ENCODE measurements around the gene RNF5.

The RNF5 gene

GRCh38 chr6:32163559-32164258 lies 14.5 kb upstream of the RNF5 start:
- Histone ChIP-seq H2BK120ac (ENCODE audit: insufficient read depth, low read length, poor library complexity) (no peak overlapping the region), H2BK5ac (ENCODE audit: low read depth, low read length, poor library complexity) (no peak overlapping the region), H2AFZ (ENCODE audit: insufficient read depth, low read length, poor library complexity) (no peak overlapping the region), H4K12ac (ENCODE audit: low read depth, low read length) (no peak overlapping the region), H3K14ac (ENCODE audit: low read length) (no peak overlapping the region), H4K8ac (ENCODE audit: low read depth, low read length) (no peak overlapping the region), H3K4ac (ENCODE audit: low read depth, low read length) (no peak overlapping the region), H3K18ac (ENCODE audit: low read length) (no peak overlapping the region), H3K4me2 (ENCODE audit: low read length) (no peak overlapping the region), H4K91ac (ENCODE audit: low read depth, low read length) (no peak overlapping the region), H3K4me1 (ENCODE audit: control insufficient read depth in 1 of 2, insufficient read depth in 2 of 2, low read length in 2 of 2) (peaks cover 5 to 7% of the 10 kb centered on the region in 2 experiments), H3K9me3 (ENCODE audit: insufficient read depth, low read depth, low read length) (no peaks in the 10 kb centered on the region), H3K4me3 (ENCODE audit: low read depth, low read length) (no peak overlapping the region), H3K36me3 (ENCODE audit: control insufficient read depth in 1 of 2, insufficient read depth in 2 of 2, low read length in 2 of 2) (peaks cover 43 to 49% of the 10 kb centered on the region in 2 experiments), H2BK12ac (ENCODE audit: low read length) (no peak overlapping the region), H3K79me2 (ENCODE audit: control insufficient read depth, insufficient read depth, low read length, poor library complexity) (no peaks in the 10 kb centered on the region), H3K79me1 (ENCODE audit: low read length) (no peaks in the 10 kb centered on the region), H3K9ac (ENCODE audit: low read length) (no peak overlapping the region), H3K27ac (ENCODE audit: low read depth, low read length) (no peak overlapping the region), H2AK5ac (ENCODE audit: low read length) (no peak overlapping the region), H3K27me3 (ENCODE audit: insufficient read depth, low read length) (no peaks in the 10 kb centered on the region), H3K23ac (ENCODE audit: low read length) (no peak overlapping the region)
- no peak for DNase-seq
- WGBS (ENCODE audit: extremely low coverage, insufficient coverage, insufficient read length), result no CpG with 5 or more reads among the region's 7 CpGs

GRCh38 chr6:32164295-32164694 lies 13.9 kb upstream of the RNF5 start, which contains the start of gene EGFL8:
Gene EGFL8, plus strand, starts transcription at chr6:32164595. Its CDS starts 1,571 bp downstream, at chr6:32166166.
- H2BK5ac ChIP-seq (ENCODE audit: low read depth, low read length, poor library complexity), result no peak within 1 kb of the TSS
- H3K4ac ChIP-seq (ENCODE audit: low read depth, low read length), result no peak within 1 kb of the TSS
- no peak within 1 kb of the TSS for H3K18ac ChIP-seq (ENCODE audit: low read length)
- no peaks in the 10 kb centered on the region for H3K79me2 ChIP-seq (ENCODE audit: control insufficient read depth, insufficient read depth, low read length, poor library complexity)
- H3K36me3 ChIP-seq (ENCODE audit: control insufficient read depth in 1 of 2, insufficient read depth in 2 of 2, low read length in 2 of 2), result peaks cover 49 to 54% of the 10 kb centered on the region in 2 experiments
- no peaks in the 10 kb centered on the region for H3K79me1 ChIP-seq (ENCODE audit: low read length)
- H3K27me3 ChIP-seq (ENCODE audit: insufficient read depth, low read length), result no peaks in the 10 kb centered on the region
- no peak within 1 kb of the TSS for H3K4me3 ChIP-seq (ENCODE audit: low read depth, low read length)
- H3K4me1 ChIP-seq (ENCODE audit: control insufficient read depth in 1 of 2, insufficient read depth in 2 of 2, low read length in 2 of 2), result peaks cover 5 to 7% of the 10 kb centered on the region in 2 experiments
- no peak within 1 kb of the TSS for H3K4me2 ChIP-seq (ENCODE audit: low read length)
- H3K27ac ChIP-seq (ENCODE audit: low read depth, low read length), result no peak within 1 kb of the TSS
- no peak within 1 kb of the TSS for H3K23ac ChIP-seq (ENCODE audit: low read length)
- no peak within 1 kb of the TSS for H2BK12ac ChIP-seq (ENCODE audit: low read length)
- H4K8ac ChIP-seq (ENCODE audit: low read depth, low read length), result no peak within 1 kb of the TSS
- no peak within 1 kb of the TSS for H2AFZ ChIP-seq (ENCODE audit: insufficient read depth, low read length, poor library complexity)
- H4K12ac ChIP-seq (ENCODE audit: low read depth, low read length), result no peak within 1 kb of the TSS
- DNase-seq, result no peak
- no peak within 1 kb of the TSS for H3K9ac ChIP-seq (ENCODE audit: low read length)
- no peaks in the 10 kb centered on the region for H3K9me3 ChIP-seq (ENCODE audit: insufficient read depth, low read depth, low read length)
- no peak within 1 kb of the TSS for H2BK120ac ChIP-seq (ENCODE audit: insufficient read depth, low read length, poor library complexity)
- H2AK5ac ChIP-seq (ENCODE audit: low read length), result no peak within 1 kb of the TSS
- H4K91ac ChIP-seq (ENCODE audit: low read depth, low read length), result no peak within 1 kb of the TSS
- H3K14ac ChIP-seq (ENCODE audit: low read length), result no peak within 1 kb of the TSS

GRCh38 chr6:32166411-32167061 lies 11.7 kb upstream of the RNF5 start:
- Histone ChIP-seq H2AFZ (ENCODE audit: insufficient read depth, low read length, poor library complexity) (no peak overlapping the region), H2BK120ac (ENCODE audit: insufficient read depth, low read length, poor library complexity) (no peak overlapping the region), H3K27ac (ENCODE audit: low read depth, low read length) (no peak overlapping the region), H4K8ac (ENCODE audit: low read depth, low read length) (no peak overlapping the region), H3K9me3 (ENCODE audit: insufficient read depth, low read depth, low read length) (no peaks in the 10 kb centered on the region), H3K4ac (ENCODE audit: low read depth, low read length) (no peak overlapping the region), H2AK5ac (ENCODE audit: low read length) (no peak overlapping the region), H4K91ac (ENCODE audit: low read depth, low read length) (no peak overlapping the region), H2BK5ac (ENCODE audit: low read depth, low read length, poor library complexity) (no peak overlapping the region), H3K23ac (ENCODE audit: low read length) (no peak overlapping the region), H3K9ac (ENCODE audit: low read length) (no peak overlapping the region), H3K18ac (ENCODE audit: low read length) (no peak overlapping the region), H3K27me3 (ENCODE audit: insufficient read depth, low read length) (no peaks in the 10 kb centered on the region), H4K12ac (ENCODE audit: low read depth, low read length) (no peak overlapping the region), H3K79me1 (ENCODE audit: low read length) (no peaks in the 10 kb centered on the region), H2BK12ac (ENCODE audit: low read length) (no peak overlapping the region), H3K36me3 (ENCODE audit: control insufficient read depth in 1 of 2, insufficient read depth in 2 of 2, low read length in 2 of 2) (peaks cover 69 to 73% of the 10 kb centered on the region in 2 experiments), H3K4me1 (ENCODE audit: control insufficient read depth in 1 of 2, insufficient read depth in 2 of 2, low read length in 2 of 2) (peaks cover 5 to 7% of the 10 kb centered on the region in 2 experiments), H3K14ac (ENCODE audit: low read length) (no peak overlapping the region), H3K4me2 (ENCODE audit: low read length) (no peak overlapping the region), H3K79me2 (ENCODE audit: control insufficient read depth, insufficient read depth, low read length, poor library complexity) (no peaks in the 10 kb centered on the region), H3K4me3 (ENCODE audit: low read depth, low read length) (no peak overlapping the region)
- DNase-seq, result peak in 1 of 2 donors; percentile 42
- no CpG with 5 or more reads among the region's 30 CpGs for WGBS (ENCODE audit: extremely low coverage, insufficient coverage, insufficient read length)

GRCh38 chr6:32167154-32167760 lies 10.9 kb upstream of the RNF5 start:
- Histone ChIP-seq H3K4ac (ENCODE audit: low read depth, low read length) (no peak overlapping the region), H3K79me1 (ENCODE audit: low read length) (no peaks in the 10 kb centered on the region), H3K23ac (ENCODE audit: low read length) (no peak overlapping the region), H3K27me3 (ENCODE audit: insufficient read depth, low read length) (no peaks in the 10 kb centered on the region), H2BK5ac (ENCODE audit: low read depth, low read length, poor library complexity) (no peak overlapping the region), H3K9me3 (ENCODE audit: insufficient read depth, low read depth, low read length) (no peaks in the 10 kb centered on the region), H3K18ac (ENCODE audit: low read length) (no peak overlapping the region), H3K36me3 (ENCODE audit: control insufficient read depth in 1 of 2, insufficient read depth in 2 of 2, low read length in 2 of 2) (peaks cover 67 to 73% of the 10 kb centered on the region in 2 experiments), H3K4me2 (ENCODE audit: low read length) (no peak overlapping the region), H4K8ac (ENCODE audit: low read depth, low read length) (no peak overlapping the region), H4K12ac (ENCODE audit: low read depth, low read length) (no peak overlapping the region), H3K79me2 (ENCODE audit: control insufficient read depth, insufficient read depth, low read length, poor library complexity) (no peaks in the 10 kb centered on the region), H4K91ac (ENCODE audit: low read depth, low read length) (no peak overlapping the region), H3K4me3 (ENCODE audit: low read depth, low read length) (no peak overlapping the region), H2AK5ac (ENCODE audit: low read length) (no peak overlapping the region), H3K9ac (ENCODE audit: low read length) (no peak overlapping the region), H3K4me1 (ENCODE audit: control insufficient read depth in 1 of 2, insufficient read depth in 2 of 2, low read length in 2 of 2) (peaks cover 5 to 7% of the 10 kb centered on the region in 2 experiments), H3K27ac (ENCODE audit: low read depth, low read length) (no peak overlapping the region), H3K14ac (ENCODE audit: low read length) (no peak overlapping the region), H2BK12ac (ENCODE audit: low read length) (no peak overlapping the region), H2BK120ac (ENCODE audit: insufficient read depth, low read length, poor library complexity) (no peak overlapping the region), H2AFZ (ENCODE audit: insufficient read depth, low read length, poor library complexity) (no peak overlapping the region)
- DNase-seq, result peak; percentile 86 to 92
- WGBS (ENCODE audit: extremely low coverage, insufficient coverage, insufficient read length), result no CpG with 5 or more reads among the region's 32 CpGs

All from trophoblast cell (in vitro differentiated cells and primary cell).